HepG2 (cell line): ENCODE results near the gene KDM3B. TPM values are rescaled to one million over a fixed set of nuclear protein-coding genes. Genes with fewer than 3 reads are reported as not detected.

ENCODE experiments used
- ATAC-seq: fragments of 200-7000 bp; cut with Tn5 transposase; 3 replicates; pipeline ENCODE4 v1.9.1; 2020; ENCODE audit warnings: mild to moderate bottlenecking, moderate library complexity
- BruUV-seq: library from RNA; stranded (reverse); fragments of 400-500 nt; replicated peaks from 2 replicates; lab custom pipeline; 2021; lab: Mats Ljungman, UMichigan
- CTCF ChIA-PET: fragments of 300-600 bp; formaldehyde crosslinking; extraction: SDS; loops from one replicate; lab custom pipeline; 2021; ENCODE audit warnings: low total read pairs, inconsistent platforms, low intra/inter-chr PET ratio; lab: Yijun Ruan, JAX
- POLR2A ChIA-PET: fragments of 350-600 bp; sonication (Branson Sonifier 250); formaldehyde crosslinking; loops from one replicate; lab custom pipeline; 2020; ENCODE audit warnings: antibody characterized with exemption, inconsistent platforms; lab: Yijun Ruan, JAX
- DNase-seq: peaks from one replicate; pipeline ENCODE4 v3.0.0-alpha.2; 2015; ENCODE audit warnings: low spot score
- FAIRE-seq: peaks from 3 replicates; lab custom pipeline; 2011; peaks lifted over from hg19 to GRCh38; lab: Jason Lieb, UNC
- H2AFZ ChIP-seq: one replicate; pipeline ENCODE4 v1.6.1; 2011; ENCODE audit warnings: low read length, inconsistent platforms
- H3K27ac ChIP-seq: fragments of 300-600 bp; 3 replicates; pipeline ENCODE4 v1.8.0; 2011; ENCODE audit warnings: mixed run types, mild to moderate bottlenecking, mixed read lengths, low read length, inconsistent platforms; ENCODE audit not compliant: insufficient read depth; ENCODE audit errors: extremely low read length
- H3K27me3 ChIP-seq, 2 experiments: fragments of 200-600 bp in 1 of 2; 2 replicates in 1 of 2; 3 replicates in 1 of 2; pipeline versions ENCODE4 v1.6.0 to v1.8.0; 2011; ENCODE audit warnings: low read length in 2 of 2, mild to moderate bottlenecking in 2 of 2, moderate library complexity in 2 of 2, inconsistent platforms in 1 of 2; ENCODE audit not compliant: insufficient read depth in 2 of 2, control insufficient read depth in 1 of 2
- H3K36me3 ChIP-seq, 2 experiments: fragments of 200-600 bp in 1 of 2; replicated peaks in 1 of 2; 2 replicates in 1 of 2; 3 replicates in 1 of 2; pipeline versions ENCODE4 v1.5.1 to v1.8.0; 2011; ENCODE audit warnings: low read length in 2 of 2, inconsistent platforms in 1 of 2; ENCODE audit not compliant: insufficient read depth in 2 of 2, control insufficient read depth in 1 of 2
- H3K4me1 ChIP-seq: 2 replicates; pipeline ENCODE4 v1.5.1; 2012; ENCODE audit warnings: low read length, inconsistent platforms; ENCODE audit not compliant: insufficient read depth
- H3K4me2 ChIP-seq: 2 replicates; pipeline ENCODE4 v1.6.0; 2011; ENCODE audit warnings: low read depth, low read length, inconsistent platforms
- H3K4me3 ChIP-seq, 3 experiments: fragments of 200-600 bp in 1 of 3; sonication (generic), shearing (Covaris generic) in 1 of 3; replicated peaks in 1 of 3; 2 replicates each; pipeline ENCODE4 v1.5.1; 2011 to 2016; ENCODE audit warnings: low read length in 3 of 3, inconsistent platforms in 2 of 3, low read depth in 2 of 3, mild to moderate bottlenecking in 2 of 3, control low read depth in 1 of 3, mixed read lengths in 1 of 3; ENCODE audit not compliant: insufficient read depth in 1 of 3
- H3K79me2 ChIP-seq: one replicate; pipeline ENCODE4 v1.6.1; 2011; ENCODE audit warnings: low read length, inconsistent platforms; ENCODE audit not compliant: insufficient read depth
- H3K9ac ChIP-seq: 2 replicates; pipeline ENCODE4 v1.6.0; 2011; ENCODE audit warnings: mild to moderate bottlenecking, low read depth, low read length, inconsistent platforms; ENCODE audit not compliant: insufficient read depth
- H3K9me3 ChIP-seq: 2 replicates; pipeline ENCODE4 v1.5.1; 2012; ENCODE audit warnings: mild to moderate bottlenecking, low read length
- H4K20me1 ChIP-seq: 2 replicates; pipeline ENCODE4 v1.6.0; 2011; ENCODE audit warnings: inconsistent platforms, mild to moderate bottlenecking, low read length, moderate library complexity; ENCODE audit not compliant: insufficient read depth
- ETS1 ChIP-seq: sonication (generic); formaldehyde crosslinking; IDR thresholded peaks from 2 replicates; pipeline ENCODE4 v1.4.0; 2020; ENCODE audit warnings: missing genetic modification reagents
- RORA ChIP-seq: sonication (generic); formaldehyde crosslinking; IDR thresholded peaks from 2 replicates; pipeline ENCODE4 v1.5.0; 2020; ENCODE audit warnings: mild to moderate bottlenecking, missing genetic modification reagents, moderate library complexity
- ZNF660 ChIP-seq: sonication (generic); formaldehyde crosslinking; IDR thresholded peaks from 2 replicates; pipeline ENCODE4 v1.5.1; 2020; ENCODE audit warnings: mild to moderate bottlenecking, low read depth, missing genetic modification reagents, borderline replicate concordance
- WGBS: methylation state at CpG from one replicate; pipeline ENCODE4 v1.1.6; 2017; ENCODE audit warnings: low lambda C conversion rate; 5-methylcytosine and 5-hydroxymethylcytosine counted together
- in situ Hi-C: cut with HindIII; loops from 2 replicates; pipeline ENCODE4 v1.10.0; 2017; ENCODE audit warnings: low pct_unique_long_range_greater_than_20kb; ENCODE audit not compliant: extremely low pct_ligation_motif_present
- intact Hi-C: fragments of 100-400 bp; cut with micrococcal nuclease; formaldehyde crosslinking; loops from one replicate; pipeline ENCODE4 v1.10.0; 2022; ENCODE audit not compliant: unreplicated experiment
- polyA plus RNA-seq, 8 experiments: library from polyadenylated mRNA; depleted of rRNA in 3 of 8; stranded (reverse) in 7 of 8; unstranded in 1 of 8; fragments of >200 nt; fragmentation: Illumina TruSeq in 4 of 8; extraction: Trizol in 4 of 8; gene quantifications; 2 replicates each; pipeline versions ENCODE4 v1.2.1 to v1.2.3, GENCODE V29; 2011 to 2016; ENCODE audit warnings: low read depth in 4 of 8, missing spikeins in 1 of 8, mixed read lengths in 1 of 8; ENCODE audit not compliant: insufficient read depth in 1 of 8
- total RNA-seq, 5 experiments: library from RNA; depleted of rRNA; stranded (reverse); fragments of >200 nt; fragmentation: Illumina TruSeq; extraction: Trizol; gene quantifications; 2 replicates each; pipeline ENCODE4 v1.2.3, GENCODE V29; 2016; ENCODE audit warnings: low read depth in 1 of 5
- TF ChIP-seq, protein P1 (sequence below): fragments of 450-650 bp; IDR thresholded peaks from 2 replicates; pipeline ENCODE4 v1.6.1; 2016
- TF ChIP-seq, protein P2 (sequence below): IDR thresholded peaks from 2 replicates; pipeline ENCODE4 v1.4.0; 2020; ENCODE audit warnings: mild to moderate bottlenecking, missing genetic modification reagents

KDM3B gene
- total and polyA plus RNA-seq, 2 of the 13 experiments (the other 11 are each of a cell fraction or from before 2014, with no cell fraction given) = 19.7 to 34.3 TPM

DNA sequence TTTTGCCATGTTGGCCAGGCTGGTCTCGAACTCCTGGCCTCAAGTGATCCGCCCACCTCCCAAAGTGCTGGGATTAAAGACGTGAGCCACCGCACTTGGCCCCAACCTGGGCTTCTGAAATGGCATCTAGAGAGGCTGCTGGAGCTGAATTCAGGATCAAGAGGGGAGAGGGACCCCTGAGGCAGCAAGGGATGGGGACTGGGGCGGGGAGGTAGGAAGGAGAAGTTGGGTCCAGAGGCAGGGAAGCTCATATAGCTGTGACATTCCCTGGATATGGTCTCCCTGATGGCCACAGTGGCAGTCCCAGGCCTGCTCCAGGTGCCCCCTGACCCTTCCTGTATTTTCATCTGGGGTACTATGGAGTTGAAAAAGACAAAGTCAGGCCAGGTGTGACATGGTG lies 98.5 kb downstream of the KDM3B start:
- no TSS peak for BruUV-seq
- Histone ChIP-seq H3K36me3 (no peaks in the 10 kb centered on the region), H3K27me3 (peaks cover 7 to 39% of the 10 kb centered on the region in 2 experiments; a peak in 3 of 5 replicates), H4K20me1 (no peaks in the 10 kb centered on the region), H3K4me3 (no peak overlapping the region), H3K4me1 (peaks cover 27% of the 10 kb centered on the region), H2AFZ (no peak overlapping the region), H3K9ac (no peak overlapping the region), H3K79me2 (no peaks in the 10 kb centered on the region), H3K27ac (no peak overlapping the region), H3K9me3 (no peaks in the 10 kb centered on the region), H3K4me2 (no peak overlapping the region)
- FAIRE-seq (no peak), DNase-seq (no peak), ATAC-seq (no peak)
- ChIA-PET POLR2A (interaction anchor here (1.1 kb wide), 1 partner anchor 32 kb away, joined by 3 read pairs; no protein-coding TSS in a partner anchor), CTCF (interaction anchor here (3.8 kb wide), 1 partner anchor 52 kb away, joined by 27 read pairs; no protein-coding TSS in a partner anchor)
- in situ Hi-C loops = no loop called here
- 63% methylated on average over 5 of the region's 5 CpGs for WGBS
- TF ChIP-seq RORA (CRISPR knock-in tag) (no peak), ZNF660 (CRISPR knock-in tag) (no peak)
- TF ChIP-seq, protein P1, sequence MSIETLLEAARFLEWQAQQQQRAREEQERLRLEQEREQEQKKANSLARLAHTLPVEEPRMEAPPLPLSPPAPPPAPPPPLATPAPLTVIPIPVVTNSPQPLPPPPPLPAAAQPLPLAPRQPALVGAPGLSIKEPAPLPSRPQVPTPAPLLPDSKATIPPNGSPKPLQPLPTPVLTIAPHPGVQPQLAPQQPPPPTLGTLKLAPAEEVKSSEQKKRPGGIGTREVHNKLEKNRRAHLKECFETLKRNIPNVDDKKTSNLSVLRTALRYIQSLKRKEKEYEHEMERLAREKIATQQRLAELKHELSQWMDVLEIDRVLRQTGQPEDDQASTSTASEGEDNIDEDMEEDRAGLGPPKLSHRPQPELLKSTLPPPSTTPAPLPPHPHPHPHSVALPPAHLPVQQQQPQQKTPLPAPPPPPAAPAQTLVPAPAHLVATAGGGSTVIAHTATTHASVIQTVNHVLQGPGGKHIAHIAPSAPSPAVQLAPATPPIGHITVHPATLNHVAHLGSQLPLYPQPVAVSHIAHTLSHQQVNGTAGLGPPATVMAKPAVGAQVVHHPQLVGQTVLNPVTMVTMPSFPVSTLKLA = no peak
- intact Hi-C loops = loop anchor here (1.0 kb wide), 1 partner anchor 52 kb away; no protein-coding TSS in a partner anchor

DNA sequence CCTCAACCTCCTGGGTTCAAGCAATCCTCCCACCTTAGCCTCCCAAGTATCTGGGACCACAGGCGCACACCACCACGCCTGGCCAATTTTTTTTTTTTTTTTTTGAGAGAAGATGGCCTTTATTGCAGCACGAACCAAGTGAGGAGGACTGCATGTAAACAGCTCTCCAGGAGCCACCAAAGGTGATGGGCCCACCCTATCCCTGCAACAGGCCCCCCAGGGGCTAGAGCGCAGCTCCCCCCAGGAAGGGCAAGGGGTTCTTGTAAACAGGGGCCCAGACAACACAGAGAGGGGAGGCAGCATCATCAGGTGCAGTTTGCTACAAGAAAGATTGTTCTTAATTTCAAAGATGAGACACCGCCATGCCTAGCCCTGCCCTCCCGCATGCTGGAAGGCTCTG lies 100.2 kb downstream of the KDM3B start:
- BruUV-seq = no TSS peak
- peaks cover 29% of the 10 kb centered on the region for H3K4me1 ChIP-seq
- H3K4me2 ChIP-seq = no peak overlapping the region
- H3K9me3 ChIP-seq = no peaks in the 10 kb centered on the region
- no peak for ATAC-seq
- no peaks in the 10 kb centered on the region for H3K36me3 ChIP-seq
- WGBS = 57% methylated on average over 6 of the region's 6 CpGs
- CTCF ChIA-PET = no interaction called here
- POLR2A ChIA-PET = interaction anchor here (0.7 to 0.9 kb wide), 2 partner anchors 101 to 122 kb away, joined by 3 read pairs; partner anchors contain the start of gene HSPA9
- H3K27me3 ChIP-seq = peaks cover 9 to 49% of the 10 kb centered on the region in 2 experiments; a peak in 3 of 5 replicates
- TF ChIP-seq, protein P2, sequence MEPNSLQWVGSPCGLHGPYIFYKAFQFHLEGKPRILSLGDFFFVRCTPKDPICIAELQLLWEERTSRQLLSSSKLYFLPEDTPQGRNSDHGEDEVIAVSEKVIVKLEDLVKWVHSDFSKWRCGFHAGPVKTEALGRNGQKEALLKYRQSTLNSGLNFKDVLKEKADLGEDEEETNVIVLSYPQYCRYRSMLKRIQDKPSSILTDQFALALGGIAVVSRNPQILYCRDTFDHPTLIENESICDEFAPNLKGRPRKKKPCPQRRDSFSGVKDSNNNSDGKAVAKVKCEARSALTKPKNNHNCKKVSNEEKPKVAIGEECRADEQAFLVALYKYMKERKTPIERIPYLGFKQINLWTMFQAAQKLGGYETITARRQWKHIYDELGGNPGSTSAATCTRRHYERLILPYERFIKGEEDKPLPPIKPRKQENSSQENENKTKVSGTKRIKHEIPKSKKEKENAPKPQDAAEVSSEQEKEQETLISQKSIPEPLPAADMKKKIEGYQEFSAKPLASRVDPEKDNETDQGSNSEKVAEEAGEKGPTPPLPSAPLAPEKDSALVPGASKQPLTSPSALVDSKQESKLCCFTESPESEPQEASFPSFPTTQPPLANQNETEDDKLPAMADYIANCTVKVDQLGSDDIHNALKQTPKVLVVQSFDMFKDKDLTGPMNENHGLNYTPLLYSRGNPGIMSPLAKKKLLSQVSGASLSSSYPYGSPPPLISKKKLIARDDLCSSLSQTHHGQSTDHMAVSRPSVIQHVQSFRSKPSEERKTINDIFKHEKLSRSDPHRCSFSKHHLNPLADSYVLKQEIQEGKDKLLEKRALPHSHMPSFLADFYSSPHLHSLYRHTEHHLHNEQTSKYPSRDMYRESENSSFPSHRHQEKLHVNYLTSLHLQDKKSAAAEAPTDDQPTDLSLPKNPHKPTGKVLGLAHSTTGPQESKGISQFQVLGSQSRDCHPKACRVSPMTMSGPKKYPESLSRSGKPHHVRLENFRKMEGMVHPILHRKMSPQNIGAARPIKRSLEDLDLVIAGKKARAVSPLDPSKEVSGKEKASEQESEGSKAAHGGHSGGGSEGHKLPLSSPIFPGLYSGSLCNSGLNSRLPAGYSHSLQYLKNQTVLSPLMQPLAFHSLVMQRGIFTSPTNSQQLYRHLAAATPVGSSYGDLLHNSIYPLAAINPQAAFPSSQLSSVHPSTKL (CRISPR knock-in tag) = no peak
- no peak for TF ChIP-seq ETS1
- TF ChIP-seq, all 625 proteins: peak for 0
- H3K9ac ChIP-seq = no peak overlapping the region
- no peaks in the 10 kb centered on the region for H3K79me2 ChIP-seq
- H2AFZ ChIP-seq = no peak overlapping the region
- H4K20me1 ChIP-seq = no peaks in the 10 kb centered on the region
- intact Hi-C loops (no loop called here), in situ Hi-C loops (no loop called here)
- no peak for DNase-seq
- H3K4me3 ChIP-seq = no peak overlapping the region
- H3K27ac ChIP-seq = no peak overlapping the region
- FAIRE-seq = no peak
